IPS DF 6.9 (cell line): ENCODE measurements around the gene PDE10A.
"Not testable (repeated sequence)": the region's sequence is repeated elsewhere in the genome, so short reads cannot be mapped to it uniquely, and the experiment has no call there.

Source experiments
- DNase-seq: peaks from one replicate; pipeline ENCODE4 v3.0.0-alpha.2; 2013; ENCODE audit warnings: low read depth, low spot score
- H3K27ac ChIP-seq: one replicate; pipeline ENCODE4 v1.5.1; 2013; ENCODE audit warnings: low read length, control low read depth
- H3K27me3 ChIP-seq: 2 replicates; pipeline ENCODE4 v1.6.1; 2013; ENCODE audit warnings: mild to moderate bottlenecking, low read length; ENCODE audit not compliant: control insufficient read depth, insufficient read depth
- H3K36me3 ChIP-seq: 2 replicates; pipeline ENCODE4 v1.6.1; 2013; ENCODE audit warnings: low read length; ENCODE audit not compliant: control insufficient read depth, insufficient read depth
- H3K4me1 ChIP-seq: 2 replicates; pipeline ENCODE4 v1.6.1; 2013; ENCODE audit warnings: low read length; ENCODE audit not compliant: control insufficient read depth, insufficient read depth
- H3K4me3 ChIP-seq: 2 replicates; pipeline ENCODE4 v1.5.1; 2013; ENCODE audit warnings: mild to moderate bottlenecking, low read length
- H3K9me3 ChIP-seq: 2 replicates; pipeline ENCODE4 v1.6.1; 2013; ENCODE audit warnings: low read length, inconsistent platforms; ENCODE audit not compliant: control insufficient read depth, insufficient read depth
- WGBS: extraction: QIAGEN DNeasy Blood & Tissue Kit; methylation state at CpG from one replicate; pipeline ENCODE4 v1.1.7; 2013; ENCODE audit warnings: mixed read lengths, missing lambda C conversion rate; ENCODE audit not compliant: insufficient read length, insufficient coverage; 5-methylcytosine and 5-hydroxymethylcytosine counted together

The PDE10A gene

GRCh38 chr6:165627366-165627765, 35.7 kb downstream of the PDE10A start:
- DNase-seq, result no peak
- no peaks in the 10 kb centered on the region for H3K36me3 ChIP-seq
- no peaks in the 10 kb centered on the region for H3K4me1 ChIP-seq
- no peak overlapping the region for H3K4me3 ChIP-seq
- H3K27me3 ChIP-seq, result no peaks in the 10 kb centered on the region
- no peaks in the 10 kb centered on the region for H3K9me3 ChIP-seq
- no CpG with 5 or more reads among the region's 4 CpGs for WGBS
- H3K27ac ChIP-seq, result no peak overlapping the region

DNA sequence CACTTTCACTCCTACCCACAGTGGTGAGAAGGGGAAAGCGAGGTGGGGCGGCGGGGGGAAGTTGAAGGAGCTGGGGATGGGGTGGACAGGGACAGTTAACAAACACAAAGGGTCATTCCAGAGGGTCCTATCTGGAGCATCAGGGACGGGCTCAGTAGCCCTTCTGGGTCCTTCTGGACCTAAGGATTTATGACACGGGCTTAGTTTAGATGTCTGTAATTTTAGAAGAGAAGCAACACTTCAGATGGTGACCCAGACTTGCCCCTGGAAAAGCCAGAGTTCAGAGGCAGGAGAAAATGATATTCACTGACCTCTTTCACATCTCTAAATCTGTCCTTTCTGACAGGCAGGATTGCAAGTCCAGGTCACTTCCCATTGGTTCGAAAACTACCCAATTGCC, 36.3 kb downstream of the PDE10A start:
- Histone ChIP-seq H3K9me3 (no peaks in the 10 kb centered on the region), H3K36me3 (no peaks in the 10 kb centered on the region), H3K4me3 (no peak overlapping the region), H3K27me3 (no peaks in the 10 kb centered on the region), H3K4me1 (no peaks in the 10 kb centered on the region), H3K27ac (no peak overlapping the region)
- DNase-seq, result no peak
- no CpG with 5 or more reads among the region's 6 CpGs for WGBS

DNA sequence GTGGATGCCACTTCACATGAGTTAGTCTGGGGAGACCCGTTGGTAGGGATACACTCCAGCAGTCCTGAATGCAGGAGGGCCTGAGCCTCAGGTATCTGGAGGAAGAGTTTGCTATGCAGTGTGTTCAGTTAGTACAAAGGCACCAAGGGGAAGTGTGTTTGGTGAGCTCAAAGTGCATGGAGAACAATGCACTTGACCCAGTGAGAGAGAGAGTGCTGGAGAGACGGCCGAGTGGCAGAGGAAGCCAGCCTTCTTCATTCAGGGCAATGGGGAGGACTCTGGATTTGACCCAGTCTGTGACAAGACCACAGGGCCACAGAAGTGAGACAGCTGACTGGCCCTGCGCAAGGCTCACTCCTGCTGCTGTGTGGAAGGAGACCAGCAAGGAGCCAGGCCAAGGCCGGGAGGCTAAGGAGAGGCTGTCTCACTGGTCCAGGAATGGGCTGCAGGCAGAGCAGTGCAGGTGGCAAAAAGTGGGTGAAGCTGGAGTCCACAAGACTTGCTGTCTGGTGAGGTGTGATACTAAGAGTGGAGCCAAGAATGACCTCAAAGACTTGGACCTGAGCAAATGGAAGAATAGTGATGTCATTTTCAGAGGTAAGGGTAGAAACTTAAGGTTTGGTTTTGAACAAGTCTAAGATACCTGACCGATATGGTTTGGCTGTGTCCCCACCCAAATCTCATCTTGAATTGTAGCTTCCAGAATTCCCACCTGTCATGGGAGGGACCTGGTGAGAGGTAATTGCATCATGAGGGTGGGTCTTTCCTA, 38.0 kb downstream of the PDE10A start:
- no peaks in the 10 kb centered on the region for H3K4me1 ChIP-seq
- DNase-seq, result no peak
- no CpG with 5 or more reads among the region's 6 CpGs for WGBS
- no peaks in the 10 kb centered on the region for H3K27me3 ChIP-seq
- no peaks in the 10 kb centered on the region for H3K9me3 ChIP-seq
- no peak overlapping the region for H3K4me3 ChIP-seq
- no peaks in the 10 kb centered on the region for H3K36me3 ChIP-seq
- no peak overlapping the region for H3K27ac ChIP-seq

DNA sequence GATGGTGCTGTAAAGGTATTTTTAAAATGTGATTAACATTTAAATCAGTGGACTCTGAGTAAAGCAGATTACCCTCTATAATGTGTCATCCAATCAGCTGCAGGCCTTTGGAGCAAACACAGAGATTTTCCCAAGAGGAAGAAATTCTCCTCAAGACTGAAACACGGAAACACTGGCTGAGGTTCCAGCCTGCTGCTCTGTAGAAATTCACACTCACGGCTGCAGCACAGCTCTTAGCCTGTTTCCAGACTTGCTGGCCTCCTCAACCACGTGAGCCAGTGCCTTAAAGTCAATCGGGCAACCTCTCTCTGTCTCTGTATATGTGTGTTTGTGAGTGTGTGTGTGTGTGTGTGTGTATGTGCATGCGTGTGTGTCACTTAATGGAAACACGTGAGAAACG, 41.1 kb downstream of the PDE10A start:
- no peaks in the 10 kb centered on the region for H3K27me3 ChIP-seq

GRCh38 chr6:165618891-165619290, 44.1 kb downstream of the PDE10A start:
- not testable (repeated sequence) for H3K27me3 ChIP-seq, H3K27ac ChIP-seq, DNase-seq, H3K4me1 ChIP-seq, H3K4me3 ChIP-seq, H3K9me3 ChIP-seq, H3K36me3 ChIP-seq
- WGBS, result no CpG with 5 or more reads among the region's 4 CpGs

More for the DNA sequence above, 41.1 kb downstream of the PDE10A start:
- no peak overlapping the region for H3K4me3 ChIP-seq
- no peak for DNase-seq
- no peaks in the 10 kb centered on the region for H3K4me1 ChIP-seq
- H3K27ac ChIP-seq, result no peak overlapping the region
- no peaks in the 10 kb centered on the region for H3K9me3 ChIP-seq
- WGBS, result no CpG with 5 or more reads among the region's 7 CpGs
- H3K36me3 ChIP-seq, result no peaks in the 10 kb centered on the region

DNA sequence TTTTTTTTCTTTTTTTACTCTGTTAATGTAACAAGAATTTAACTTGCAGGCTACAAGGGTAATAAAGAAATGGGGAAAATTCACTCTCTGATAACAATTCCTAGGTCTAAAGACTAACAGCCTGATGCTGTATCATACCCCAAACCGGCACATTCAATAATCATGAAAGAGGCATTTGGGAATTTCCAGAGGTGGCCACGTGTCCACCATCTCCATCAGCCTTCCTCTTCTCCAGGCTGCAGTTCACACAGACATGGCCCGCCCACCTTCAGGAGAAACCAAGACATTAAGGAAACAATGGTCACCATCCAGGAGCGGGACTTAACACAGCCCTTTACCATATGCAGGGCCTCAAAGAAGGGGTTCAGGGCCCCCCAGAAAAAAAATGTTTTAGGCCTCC, 44.8 kb downstream of the PDE10A start:
- no peaks in the 10 kb centered on the region for H3K9me3 ChIP-seq
- DNase-seq, result no peak
- H3K27ac ChIP-seq, result no peak overlapping the region
- no peak overlapping the region for H3K4me3 ChIP-seq
- no peaks in the 10 kb centered on the region for H3K27me3 ChIP-seq
- WGBS, result no CpG with 5 or more reads among the region's 4 CpGs
- H3K36me3 ChIP-seq, result no peaks in the 10 kb centered on the region
- 0 out of 2 replicates have a peak, but pooled peaks cover 1% of the 10 kb centered on the region for H3K4me1 ChIP-seq

GRCh38 chr6:165617528-165617927, 45.5 kb downstream of the PDE10A start:
- 100% methylated on average over 2 of the region's 7 CpGs for WGBS
- no peaks in the 10 kb centered on the region for H3K36me3 ChIP-seq
- H3K4me3 ChIP-seq, result no peak overlapping the region
- H3K4me1 ChIP-seq, result 0 out of 2 replicates have a peak, but pooled peaks cover 1% of the 10 kb centered on the region
- no peak for DNase-seq
- no peak overlapping the region for H3K27ac ChIP-seq
- no peaks in the 10 kb centered on the region for H3K27me3 ChIP-seq
- no peaks in the 10 kb centered on the region for H3K9me3 ChIP-seq

- no peaks in the 10 kb centered on the region for H3K27me3 ChIP-seq
- peak; percentile 27 for DNase-seq
- no CpG with 5 or more reads among the region's 9 CpGs for whole genome bisulfite sequencing
- 0 out of 2 replicates have a peak, but pooled peaks cover 3% of the 10 kb centered on the region for H3K4me1 ChIP-seq
- H3K9me3 ChIP-seq, result no peaks in the 10 kb centered on the region
- H3K27ac ChIP-seq, result no peak overlapping the region
- H3K4me3 ChIP-seq, result no peak overlapping the region
- H3K36me3 ChIP-seq, result no peaks in the 10 kb centered on the region
Observed at GRCh38 chr6:165616116-165616515, 46.9 kb downstream of the PDE10A start.

GRCh38 chr6:165615636-165616035, 47.4 kb downstream of the PDE10A start:
- Histone ChIP-seq H3K4me1 (0 out of 2 replicates have a peak, but pooled peaks cover 3% of the 10 kb centered on the region), H3K4me3 (no peak overlapping the region), H3K36me3 (no peaks in the 10 kb centered on the region), H3K27ac (no peak overlapping the region), H3K9me3 (no peaks in the 10 kb centered on the region), H3K27me3 (no peaks in the 10 kb centered on the region)
- DNase-seq, result no peak
- no CpG with 5 or more reads among the region's 5 CpGs for WGBS

DNA sequence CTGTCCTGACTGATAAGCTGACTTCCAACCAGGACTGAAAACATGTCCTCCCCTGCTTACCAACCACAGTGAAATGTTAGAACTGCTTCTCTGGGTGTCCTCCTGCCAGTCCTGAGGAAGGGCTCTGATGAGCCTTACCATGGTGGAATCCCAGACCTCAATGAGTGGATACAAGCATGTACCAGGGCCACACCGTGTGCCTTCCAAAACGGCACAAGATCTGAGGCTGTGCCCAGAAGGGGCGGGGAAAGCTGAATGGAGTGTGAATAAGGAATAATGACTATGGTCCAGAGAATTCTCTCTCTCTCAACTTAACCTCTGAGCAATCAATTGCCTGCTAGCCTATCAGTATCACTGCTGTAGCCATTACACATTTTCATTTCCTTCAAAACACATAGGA, 51.7 kb downstream of the PDE10A start:
- Histone ChIP-seq H3K4me3 (no peak overlapping the region), H3K4me1 (0 out of 2 replicates have a peak, but pooled peaks cover 3% of the 10 kb centered on the region), H3K27ac (no peak overlapping the region), H3K9me3 (no peaks in the 10 kb centered on the region), H3K27me3 (no peaks in the 10 kb centered on the region), H3K36me3 (no peaks in the 10 kb centered on the region)
- DNase-seq, result no peak
- no CpG with 5 or more reads among the region's 3 CpGs for WGBS

DNA sequence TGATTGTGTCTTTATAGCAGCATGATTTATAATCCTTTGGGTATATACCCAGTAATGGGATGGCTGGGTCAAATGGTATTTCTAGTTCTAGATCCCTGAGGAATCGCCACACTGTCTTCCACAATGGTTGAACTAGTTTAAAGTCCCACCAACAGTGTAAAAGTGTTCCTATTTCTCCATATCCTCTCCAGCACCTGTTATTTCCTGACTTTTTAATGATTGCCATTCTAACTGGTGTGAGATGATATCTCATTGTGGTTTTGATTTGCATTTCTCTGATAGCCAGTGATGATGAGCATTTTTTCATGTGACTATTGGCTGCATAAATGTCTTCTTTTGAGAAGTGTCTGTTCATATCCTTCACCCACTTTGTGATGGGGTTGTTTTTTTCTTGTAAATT, 54.5 kb downstream of the PDE10A start:
- H3K4me3 ChIP-seq, H3K27ac ChIP-seq, H3K36me3 ChIP-seq, H3K4me1 ChIP-seq, H3K9me3 ChIP-seq, H3K27me3 ChIP-seq, DNase-seq: not testable (repeated sequence)
- no CpG with 5 or more reads among the region's 1 CpG for WGBS
